Activated CD4-positive, alpha-beta T cell treated with anti-CD3 and anti-CD28 coated beads, Interleukin-2, amount 50 U/mL, for 1 hour (primary cell): ENCODE data around the gene CNOT8.
"Not testable (repeated sequence)": the region's sequence is repeated elsewhere in the genome, so short reads cannot be mapped to it uniquely, and the experiment has no call there.

Experiments
- DNase-seq: peaks from one replicate; pipeline ENCODE4 v3.0.0-alpha.2; 2020

The CNOT8 gene

DNA sequence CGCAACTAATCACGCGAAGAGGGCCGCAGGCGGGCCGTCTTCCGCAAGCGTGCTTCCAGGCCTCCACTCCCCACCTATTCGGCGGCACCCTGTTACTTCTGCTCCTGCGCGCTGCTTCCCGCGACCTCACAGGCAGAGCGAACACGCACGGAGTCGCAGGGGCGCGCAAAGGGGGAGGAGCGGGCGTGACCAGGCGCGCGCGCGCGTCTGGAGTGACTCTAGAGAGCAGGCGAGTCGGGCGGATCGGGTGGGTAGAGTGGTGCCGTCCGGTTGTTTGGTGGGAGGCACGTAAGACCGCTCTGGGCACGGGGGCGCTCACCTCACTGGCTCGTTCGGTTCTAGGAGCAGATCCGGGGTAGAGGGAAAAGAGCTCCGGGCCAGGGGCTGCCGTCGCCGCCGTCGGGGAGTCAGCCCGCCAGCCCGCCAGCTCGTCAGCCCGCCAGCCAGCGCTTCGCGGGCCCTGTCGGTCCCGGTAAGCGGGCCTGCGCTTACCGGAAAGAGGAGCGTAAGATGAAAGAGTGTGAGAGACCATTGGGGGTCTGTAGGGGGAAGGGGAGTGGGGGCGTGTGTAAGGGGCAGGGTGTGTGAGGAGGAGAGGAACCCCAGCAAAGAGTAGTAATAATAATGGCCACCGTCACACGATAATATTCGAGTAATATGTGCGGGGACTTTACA is at the start of gene CNOT8:
Gene CNOT8 (plus strand): TSS at position 331 of the 675 bp plus-strand sequence. CDS start 4,652 bp downstream, outside the sequence.
- peak; percentile 98 for DNase-seq

DNA sequence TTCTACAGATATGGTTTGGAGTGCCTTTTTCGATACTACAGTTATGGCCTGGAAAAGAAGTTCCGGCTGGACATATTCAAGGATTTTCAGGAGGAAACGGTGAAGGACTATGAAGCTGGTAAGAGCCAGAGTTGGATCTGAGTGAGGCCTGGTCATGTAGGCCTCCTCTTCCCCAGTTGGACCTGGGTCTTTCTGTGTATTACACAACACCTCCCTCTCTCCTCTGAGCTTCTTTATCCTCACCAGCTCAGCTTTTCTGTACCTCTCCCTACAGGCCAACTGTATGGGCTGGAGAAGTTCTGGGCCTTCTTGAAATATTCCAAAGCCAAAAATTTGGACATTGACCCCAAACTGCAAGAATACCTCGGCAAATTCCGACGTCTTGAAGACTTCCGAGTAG is 47.2 kb upstream of the CNOT8 start:
- no peak for DNase-seq

- peak; percentile 73 for DNase-seq
These were observed 46.6 kb upstream of the CNOT8 start for GRCh38 chr5:154811653-154812465.

- DNase-seq = no peak
These were observed 45.3 kb upstream of the CNOT8 start for GRCh38 chr5:154813158-154813557.

GRCh38 chr5:154813736-154814135 is 44.7 kb upstream of the CNOT8 start:
- DNase-seq = peak; percentile 16

GRCh38 chr5:154815025-154815424 is 43.4 kb upstream of the CNOT8 start:
- no peak for DNase-seq

- DNase-seq = no peak
These were observed 42.7 kb upstream of the CNOT8 start for GRCh38 chr5:154815684-154816247.

GRCh38 chr5:154816891-154817492 is 41.4 kb upstream of the CNOT8 start:
- DNase-seq = no peak

- DNase-seq = no peak
These were observed 40.6 kb upstream of the CNOT8 start for GRCh38 chr5:154817815-154818214.

DNA sequence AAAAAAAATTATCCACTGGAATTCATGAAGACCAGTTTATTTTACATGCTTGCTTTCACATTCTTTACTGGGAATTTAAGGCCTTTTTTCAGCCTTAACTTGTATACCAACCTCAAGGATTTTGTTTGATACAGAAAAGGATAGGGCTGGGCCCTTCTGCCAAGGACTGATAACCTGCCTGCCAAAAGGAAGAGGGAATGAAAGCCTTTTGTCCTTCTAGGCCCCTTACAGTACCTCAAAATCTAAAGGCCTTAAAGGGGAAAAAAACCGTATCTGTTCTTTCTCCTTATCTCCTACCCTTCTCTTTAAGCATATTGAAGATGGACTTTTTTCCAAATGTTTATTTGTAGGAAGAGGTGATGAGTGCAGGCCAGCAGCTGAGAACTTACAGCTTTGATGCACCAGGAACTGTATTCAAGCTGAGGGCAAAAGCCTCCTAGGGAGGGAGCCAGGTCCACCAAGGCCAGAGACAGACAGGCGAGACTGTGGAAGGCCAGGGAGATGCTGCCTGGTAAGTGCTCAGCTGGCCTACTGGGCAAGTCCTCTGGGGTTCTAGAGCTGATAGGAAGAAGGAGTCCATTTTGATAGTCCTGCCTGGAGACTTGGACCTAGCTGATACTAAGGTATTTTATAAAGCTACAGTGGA is 39.8 kb upstream of the CNOT8 start:
- no peak for DNase-seq

DNA sequence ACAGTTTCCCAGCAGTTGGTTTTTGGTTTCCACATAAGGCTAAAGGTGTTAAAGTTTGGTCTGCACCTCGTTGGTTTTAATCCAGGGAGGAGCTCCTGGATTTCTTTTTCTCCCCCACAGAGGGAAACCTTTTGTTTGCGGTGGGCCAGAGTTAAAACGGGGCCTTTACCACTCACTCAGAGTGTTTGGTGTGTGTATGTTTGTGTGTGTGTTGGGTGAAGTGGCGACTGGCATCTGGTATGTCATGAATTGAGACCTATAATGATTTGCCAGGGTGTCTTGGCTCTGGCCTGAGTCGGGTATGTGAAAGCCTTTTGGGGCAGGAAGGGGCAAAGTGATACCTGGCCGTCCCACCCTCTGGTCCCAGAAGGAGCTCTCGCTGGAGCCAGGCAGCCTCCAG is 38.9 kb upstream of the CNOT8 start:
- no peak for DNase-seq

DNA sequence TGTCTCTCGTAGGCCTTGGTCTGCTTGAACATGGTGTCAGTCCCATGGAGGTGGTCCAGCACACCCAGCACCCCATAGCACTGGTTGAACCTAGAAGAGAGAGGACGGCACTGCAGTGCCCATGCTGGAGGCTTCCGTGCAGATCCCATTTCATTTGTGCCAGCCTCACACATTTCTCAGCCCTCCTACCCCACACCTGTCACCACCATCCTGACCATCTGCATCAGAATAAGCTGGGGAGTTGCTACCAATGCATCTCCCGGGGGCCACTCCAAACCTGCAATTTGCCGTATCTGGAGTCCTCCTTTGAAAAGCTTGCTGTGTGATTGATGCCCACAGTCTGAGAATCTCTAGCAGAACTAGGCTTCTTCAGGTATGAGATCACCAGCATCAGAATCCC is 38.0 kb upstream of the CNOT8 start:
- no peak for DNase-seq

- DNase-seq = not testable (repeated sequence)
These were observed 35.5 kb upstream of the CNOT8 start for GRCh38 chr5:154822896-154823295.

DNA sequence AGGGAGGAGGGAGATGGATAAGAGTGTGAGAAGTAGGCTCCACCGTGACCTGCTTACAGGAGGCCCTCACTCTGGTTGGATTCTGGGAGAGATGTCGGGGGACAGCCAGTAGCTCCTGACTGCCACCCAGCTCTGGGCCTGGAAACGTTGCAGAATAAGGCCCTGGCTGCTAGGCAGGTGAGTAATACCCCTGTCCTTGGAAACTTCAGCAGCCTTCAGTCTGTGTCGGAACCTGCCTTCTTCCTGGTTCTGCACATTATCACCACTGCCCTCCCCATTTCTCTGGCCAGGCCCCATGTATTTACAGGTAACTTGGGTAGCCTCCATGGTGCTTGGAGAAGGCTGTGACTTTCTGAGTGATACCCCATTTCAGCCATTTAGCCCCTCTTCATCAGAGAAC is 34.8 kb upstream of the CNOT8 start:
- DNase-seq = no peak

GRCh38 chr5:154824070-154824469 is 34.4 kb upstream of the CNOT8 start:
- no peak for DNase-seq

DNA sequence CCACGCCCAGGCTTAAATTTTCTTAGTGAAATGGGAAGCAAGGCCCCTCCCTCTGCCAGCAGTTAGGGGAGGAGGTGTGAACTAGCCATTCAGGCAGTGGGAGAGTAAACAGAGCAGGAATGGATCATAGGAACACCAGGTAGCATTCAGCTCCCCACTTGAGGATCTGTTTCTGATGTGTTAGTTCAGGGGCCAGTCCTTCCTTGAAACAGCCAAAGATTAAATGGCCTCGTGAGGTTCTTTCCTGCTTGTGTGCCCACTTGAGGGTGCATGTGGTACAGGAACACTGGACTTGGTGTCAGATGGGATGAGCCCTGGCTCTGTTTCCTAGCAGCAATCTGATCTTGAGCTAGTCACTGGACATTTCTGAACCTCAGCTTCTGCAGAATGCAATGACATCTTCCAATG is 29.2 kb upstream of the CNOT8 start:
- DNase-seq = no peak

- DNase-seq = peak; percentile 8
These were observed 28.7 kb upstream of the CNOT8 start for GRCh38 chr5:154829589-154830218.

GRCh38 chr5:154830219-154830595 is 28.2 kb upstream of the CNOT8 start:
- DNase-seq = no peak

GRCh38 chr5:154830596-154830995 is 27.8 kb upstream of the CNOT8 start:
- no peak for DNase-seq

- no peak for DNase-seq
These were observed 27.0 kb upstream of the CNOT8 start for GRCh38 chr5:154831451-154831850.

DNA sequence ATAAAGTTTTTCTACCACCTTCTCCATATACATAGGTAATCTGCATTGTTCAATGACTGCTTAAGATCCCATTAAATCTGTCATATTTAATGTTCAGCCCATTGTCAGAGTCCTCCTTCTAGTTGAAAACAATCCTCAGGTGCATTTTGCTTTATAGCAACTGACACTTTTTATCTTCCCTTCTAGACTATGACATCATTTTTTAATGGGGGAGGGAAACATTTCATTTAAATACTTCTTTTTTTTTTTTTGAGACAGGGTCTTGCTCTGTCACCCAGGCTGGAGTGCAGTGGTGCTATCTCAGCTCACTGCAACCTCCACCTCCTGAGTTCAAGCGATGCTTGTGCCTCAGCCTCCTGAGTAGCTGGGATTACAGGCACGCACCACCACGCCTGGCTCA is 25.6 kb upstream of the CNOT8 start:
- DNase-seq = not testable (repeated sequence)

DNA sequence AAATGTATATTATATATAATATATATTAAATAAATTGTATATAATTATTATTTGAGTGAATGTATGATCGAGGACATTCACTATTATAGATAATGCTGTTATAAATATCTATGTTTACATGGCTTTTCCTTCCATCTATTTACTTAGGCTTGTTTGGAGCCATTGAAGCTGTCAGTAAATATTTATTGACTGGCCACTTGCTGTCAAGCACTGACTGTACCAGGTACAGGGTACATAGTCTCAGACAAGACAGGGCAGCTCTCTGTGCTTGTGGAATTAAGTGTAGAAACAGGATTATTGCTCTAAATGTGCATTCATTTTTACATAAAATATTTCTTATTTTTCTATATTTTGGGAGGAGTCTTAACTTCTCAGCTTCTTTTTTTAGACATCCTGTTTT is 24.4 kb upstream of the CNOT8 start:
- DNase-seq = no peak

- DNase-seq = not testable (repeated sequence)
These were observed 22.8 kb upstream of the CNOT8 start for GRCh38 chr5:154835701-154836052.
